Astrocyte of the spinal cord (primary cell): ENCODE measurements around the gene TGFBR3L.
"Not testable (repeated sequence)": the region's sequence is repeated elsewhere in the genome, so short reads cannot be mapped to it uniquely, and the experiment has no call there.

Experiments
- DNase-seq: peaks from one replicate; pipeline ENCODE4 v3.0.0; 2011; ENCODE audit warnings: low read depth, low spot score
- H3K4me3 ChIP-seq: 2 replicates; pipeline ENCODE4 v1.5.1; 2011; ENCODE audit warnings: low read depth, mild to moderate bottlenecking, low read length, moderate library complexity
- CTCF ChIP-seq: IDR thresholded peaks from 2 replicates; pipeline ENCODE4 v1.5.1; 2012; ENCODE audit warnings: low read depth, mild to moderate bottlenecking, low read length, inconsistent platforms
- in situ Hi-C: cut with HindIII; loops from 2 replicates; pipeline ENCODE4 v1.10.0; 2017; ENCODE audit warnings: low sequenced_read_pairs

Gene TGFBR3L

DNA sequence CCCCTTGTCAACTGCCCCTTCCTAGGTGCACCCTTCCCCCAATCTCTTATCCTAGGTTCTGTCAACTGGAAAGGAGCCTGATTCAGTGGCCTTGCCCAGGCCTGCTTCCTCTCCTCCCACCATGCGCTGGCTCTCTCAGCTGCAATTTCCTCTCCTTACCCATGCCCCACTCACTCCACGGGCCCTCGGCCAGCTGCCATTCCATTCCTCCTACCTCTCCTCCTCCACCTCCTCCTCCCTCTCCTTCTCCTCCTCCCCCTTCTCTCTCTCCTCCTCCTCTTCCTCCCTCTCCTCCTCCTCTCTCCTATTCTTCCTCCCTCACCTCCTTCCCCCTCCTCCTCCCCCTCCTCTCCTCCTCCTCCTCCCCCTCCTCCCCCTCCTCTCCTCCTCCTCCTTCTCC is 38.4 kb downstream of the TGFBR3L start:
- no peak overlapping the region for H3K4me3 ChIP-seq
- no peak for TF ChIP-seq CTCF
- in situ Hi-C loops, result no loop called here
- no peak for DNase-seq

DNA sequence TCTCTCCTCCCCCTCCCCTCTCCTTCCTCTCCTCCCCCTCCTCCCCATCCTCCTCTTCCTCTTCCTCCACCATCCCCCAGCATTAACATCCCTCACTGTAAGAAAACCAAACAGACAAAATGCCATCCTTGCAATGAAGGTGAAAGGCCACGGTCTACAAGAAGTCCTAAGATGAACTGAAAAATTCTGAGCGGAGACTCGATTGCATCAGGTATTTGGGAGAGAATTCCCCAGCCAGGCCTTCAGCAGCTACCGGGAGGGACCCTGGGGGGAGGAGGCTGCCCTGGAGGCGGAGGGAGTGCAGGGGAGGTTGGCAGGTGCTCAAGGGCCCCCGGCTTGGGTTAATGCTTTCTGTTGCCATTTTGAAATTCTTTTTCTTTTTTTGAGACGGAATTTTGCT is 38.9 kb downstream of the TGFBR3L start:
- DNase-seq, result no peak
- H3K4me3 ChIP-seq, result no peak overlapping the region
- in situ Hi-C loops, result no loop called here
- TF ChIP-seq CTCF, result no peak

- TF ChIP-seq CTCF, result no peak
- H3K4me3 ChIP-seq, result no peak overlapping the region
- in situ Hi-C loops, result no loop called here
- DNase-seq, result no peak
Observed at GRCh38 chr19:7955696-7956095, 41.1 kb downstream of the TGFBR3L start.

DNA sequence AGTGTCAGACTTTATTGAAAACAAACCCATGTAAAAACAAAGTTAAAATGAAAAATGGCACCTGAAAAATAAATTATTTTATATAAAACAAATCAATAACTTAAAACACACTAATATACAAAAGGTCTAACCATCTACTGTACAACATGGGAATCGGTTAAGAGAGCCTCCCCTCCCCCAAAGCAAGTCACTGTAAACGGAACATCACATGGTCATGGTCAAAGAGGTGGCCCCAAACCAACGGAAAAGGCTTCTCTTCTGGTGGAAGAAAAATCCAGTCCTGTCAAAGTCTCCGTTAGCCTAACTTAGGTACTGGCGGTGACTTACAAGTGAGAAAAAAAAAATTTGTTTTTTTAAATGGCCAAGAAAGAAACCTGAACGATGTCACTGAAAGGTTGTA is 44.6 kb downstream of the TGFBR3L start:
- in situ Hi-C loops, result no loop called here
- no peak overlapping the region for H3K4me3 ChIP-seq
- DNase-seq, result no peak
- TF ChIP-seq CTCF, result no peak

GRCh38 chr19:7961082-7961481 is 46.5 kb downstream of the TGFBR3L start:
- H3K4me3 ChIP-seq, in situ Hi-C loops, DNase-seq: not testable (repeated sequence)

GRCh38 chr19:7961920-7962626 is 47.4 kb downstream of the TGFBR3L start:
- in situ Hi-C loops, result no loop called here
- no peak for TF ChIP-seq CTCF
- no peak overlapping the region for H3K4me3 ChIP-seq

GRCh38 chr19:7962644-7963268 is 48.1 kb downstream of the TGFBR3L start:
- no peak for TF ChIP-seq CTCF
- in situ Hi-C loops, result no loop called here
- DNase-seq, result no peak
- no peak overlapping the region for H3K4me3 ChIP-seq

More at GRCh38 chr19:7961920-7962626, 47.4 kb downstream of the TGFBR3L start:
- no peak for DNase-seq
